Esophagus squamous epithelium (tissue), 4 donors: ENCODE measurements around the gene FAM200B.

ENCODE experiments used
- CTCF ChIP-seq, 6 experiments: fragments of 450-650 bp in 4 of 6; fragments of 200-600 bp in 2 of 6; sonication (generic) in 2 of 6; IDR thresholded peaks; one replicate each; pipeline ENCODE4 v1.5.1; 2016 to 2019; ENCODE audit warnings: antibody characterized with exemption in 6 of 6, mild to moderate bottlenecking in 4 of 6, moderate library complexity in 4 of 6
- POLR2A ChIP-seq, 4 donors: fragments of 450-650 bp; IDR thresholded peaks; one replicate each; pipeline ENCODE4 v1.6.1; 2017; ENCODE audit warnings: antibody characterized with exemption in 4 of 4, mild to moderate bottlenecking in 4 of 4, moderate library complexity in 3 of 4

GRCh38 chr4:15716115-15716514 lies 34.5 kb downstream of the FAM200B start:
- TF ChIP-seq CTCF (IDR thresholded peaks at IDR 0.05) (no peak), POLR2A (IDR thresholded peaks at IDR 0.05) (no peak)
